AG04450 (cell line): ENCODE results near the gene UBE2J2. TPM values are rescaled to one million over a fixed set of nuclear protein-coding genes. Genes with fewer than 3 reads are reported as not detected.

ENCODE experiments used
- CTCF ChIA-PET: fragments of 300-600, 350-600 bp; formaldehyde crosslinking; extraction: SDS; loops from one replicate; lab custom pipeline; 2022; ENCODE audit warnings: antibody characterized with exemption, inconsistent platforms; lab: Charles Lee
- POLR2A ChIA-PET: fragments of 350-600 bp; formaldehyde crosslinking; extraction: SDS; loops from one replicate; lab custom pipeline; 2021; ENCODE audit warnings: antibody characterized with exemption, inconsistent platforms; lab: Yijun Ruan, JAX
- DNase-seq: peaks from one replicate; pipeline ENCODE4 v3.0.0-alpha.2; 2011; ENCODE audit warnings: low read depth, low spot score
- H3K27ac ChIP-seq: one replicate; pipeline ENCODE4 v1.5.1; 2012; ENCODE audit warnings: low read depth, low read length, control low read depth
- H3K27me3 ChIP-seq: one replicate; pipeline ENCODE4 v1.6.0; 2012; ENCODE audit warnings: low read length; ENCODE audit not compliant: control insufficient read depth, insufficient read depth
- H3K4me3 ChIP-seq: 2 replicates; pipeline ENCODE4 v1.5.1; 2011; ENCODE audit warnings: mild to moderate bottlenecking, low read depth, low read length, control low read depth
- H3K9me3 ChIP-seq: 2 replicates; pipeline ENCODE4 v1.5.1; 2012; ENCODE audit warnings: low read length; ENCODE audit not compliant: control insufficient read depth, insufficient read depth
- CTCF ChIP-seq: IDR thresholded peaks from 2 replicates; pipeline ENCODE4 v1.5.1; 2011; ENCODE audit warnings: low read depth, low read length, control low read depth, inconsistent platforms
- polyA plus RNA-seq: library from polyadenylated mRNA; depleted of rRNA; stranded (reverse); fragments of >200 nt; gene quantifications from 2 replicates; pipeline ENCODE4 v1.2.3, GENCODE V29; 2011

UBE2J2 gene
- polyA plus RNA-seq, 1 experiment: 31.1 TPM

GRCh38 chr1:1244192-1244811 lies 29.4 kb downstream of the UBE2J2 start:
- Histone ChIP-seq H3K27me3 (peaks cover 4% of the 10 kb centered on the region), H3K27ac (no peak overlapping the region), H3K9me3 (no peaks in the 10 kb centered on the region; the same call in 1 of the 2 replicates), H3K4me3 (no peak overlapping the region)
- DNase-seq: no peak
- CTCF ChIA-PET: interaction anchor here (0.6 to 1.2 kb wide), 2 partner anchors 85 to 123 kb away, joined by 3 read pairs; no protein-coding TSS in a partner anchor
- POLR2A ChIA-PET: interaction anchor here (0.6 to 0.8 kb wide), 2 partner anchors 21 to 61 kb away, joined by 3 read pairs; no protein-coding TSS in a partner anchor
- TF ChIP-seq CTCF: no peak

- peaks cover 4% of the 10 kb centered on the region for H3K27me3 ChIP-seq
- no peak overlapping the region for H3K27ac ChIP-seq
- POLR2A ChIA-PET: interaction anchor here (0.6 to 0.8 kb wide), 2 partner anchors 21 to 61 kb away, joined by 3 read pairs; no protein-coding TSS in a partner anchor
- H3K4me3 ChIP-seq: no peak overlapping the region
- no peak for DNase-seq
- H3K9me3 ChIP-seq: no peaks in the 10 kb centered on the region; the same call in 1 of the 2 replicates
- TF ChIP-seq CTCF: no peak
- CTCF ChIA-PET: interaction anchor here (0.6 to 1.2 kb wide), 2 partner anchors 85 to 122 kb away, joined by 3 read pairs; no protein-coding TSS in a partner anchor
These were observed 29.9 kb downstream of the UBE2J2 start for GRCh38 chr1:1243807-1244191.

GRCh38 chr1:1243266-1243660 lies 30.4 kb downstream of the UBE2J2 start:
- H3K27ac ChIP-seq: no peak overlapping the region
- CTCF ChIA-PET: interaction anchor here (0.5 to 1.2 kb wide), 2 partner anchors 122 to 259 kb away, joined by 3 read pairs; no protein-coding TSS in a partner anchor
- TF ChIP-seq CTCF: no peak
- no peaks in the 10 kb centered on the region; the same call in 1 of the 2 replicates for H3K9me3 ChIP-seq
- no peak for DNase-seq
- no peak overlapping the region for H3K4me3 ChIP-seq
- peaks cover 4% of the 10 kb centered on the region for H3K27me3 ChIP-seq
- POLR2A ChIA-PET: no interaction called here

GRCh38 chr1:1242461-1243265 lies 31.0 kb downstream of the UBE2J2 start:
- Histone ChIP-seq H3K27me3 (peaks cover 4% of the 10 kb centered on the region), H3K27ac (no peak overlapping the region), H3K4me3 (no peak overlapping the region), H3K9me3 (no peaks in the 10 kb centered on the region; the same call in 1 of the 2 replicates)
- DNase-seq: no peak
- ChIA-PET CTCF (interaction anchor here (0.5 kb wide), 1 partner anchor 258 kb away, joined by 3 read pairs; no protein-coding TSS in a partner anchor), POLR2A (no interaction called here)
- no peak for TF ChIP-seq CTCF
